Caco-2 (cell line): ENCODE measurements around the gene SDF2L1. TPM values are rescaled to one million over a fixed set of nuclear protein-coding genes. Genes with fewer than 3 reads are reported as not detected.

Experiments
- BruUV-seq: library from RNA; stranded (reverse); fragments of 400-500 nt; replicated peaks from 2 replicates; lab custom pipeline; 2021; lab: Mats Ljungman, UMichigan
- CTCF ChIA-PET: fragments of 300-600 bp; sonication (Branson Sonifier 250); formaldehyde crosslinking; loops from one replicate; lab custom pipeline; 2022; ENCODE audit warnings: antibody characterized with exemption; lab: Charles Lee
- POLR2A ChIA-PET: fragments of 300-600 bp; sonication (Branson Sonifier 250); formaldehyde crosslinking; loops from one replicate; lab custom pipeline; 2022; ENCODE audit warnings: antibody characterized with exemption; lab: Charles Lee
- DNase-seq, 2 experiments: peaks; one replicate each; pipeline versions ENCODE4 v3.0.0 to v3.0.0-alpha.2; 2020 to 2022
- H3K27me3 ChIP-seq: replicated peaks from 2 replicates; pipeline ENCODE4 v1.6.0; 2011; ENCODE audit warnings: low read length; ENCODE audit not compliant: control insufficient read depth, insufficient read depth
- H3K36me3 ChIP-seq: 2 replicates; pipeline ENCODE4 v1.5.1; 2011; ENCODE audit warnings: low read length; ENCODE audit not compliant: control insufficient read depth, insufficient read depth
- H3K4me1 ChIP-seq: fragments of 250-450 bp; sonication (Bioruptor Pico); 2 replicates; pipeline ENCODE4 v1.5.1; 2020; ENCODE audit warnings: mild to moderate bottlenecking
- H3K4me3 ChIP-seq: 2 replicates; pipeline ENCODE4 v1.5.1; 2011; ENCODE audit warnings: low read depth, mild to moderate bottlenecking, control low read depth, low read length
- H3K9me3 ChIP-seq: fragments of 250-450 bp; sonication (Bioruptor Pico); 2 replicates; pipeline ENCODE4 v1.5.1; 2020; ENCODE audit warnings: mild to moderate bottlenecking, moderate library complexity
- H3K27ac Mint-ChIP-seq: one replicate; pipeline ENCODE4 v1.8.0; 2022; ENCODE audit warnings: mixed read lengths; ENCODE audit not compliant: unreplicated experiment
- H3K27me3 Mint-ChIP-seq: one replicate; pipeline ENCODE4 v1.8.0; 2022; ENCODE audit warnings: mixed read lengths; ENCODE audit not compliant: insufficient read depth, unreplicated experiment
- H3K36me3 Mint-ChIP-seq: one replicate; pipeline ENCODE4 v1.8.0; 2022; ENCODE audit warnings: mild to moderate bottlenecking, mixed read lengths; ENCODE audit not compliant: insufficient read depth, unreplicated experiment
- H3K4me1 Mint-ChIP-seq: one replicate; pipeline ENCODE4 v1.8.0; 2022; ENCODE audit warnings: low read depth, mixed read lengths; ENCODE audit not compliant: unreplicated experiment
- H3K4me3 Mint-ChIP-seq: one replicate; pipeline ENCODE4 v1.8.0; 2022; ENCODE audit warnings: mild to moderate bottlenecking, moderate library complexity, mixed read lengths; ENCODE audit not compliant: unreplicated experiment
- H3K9me3 Mint-ChIP-seq: one replicate; pipeline ENCODE4 v1.8.0; 2022; ENCODE audit warnings: mixed read lengths; ENCODE audit not compliant: unreplicated experiment
- CTCF ChIP-seq, 2 experiments: fragments of 200-600 bp in 1 of 2; IDR thresholded peaks; 1 replicate in 1 of 2; 2 replicates in 1 of 2; pipeline versions ENCODE4 v1.5.1 to v1.8.0; 2011 to 2022; ENCODE audit warnings: antibody characterized with exemption in 1 of 2, control low read depth in 1 of 2, inconsistent platforms in 1 of 2, low read depth in 1 of 2, low read length in 1 of 2, mild to moderate bottlenecking in 1 of 2, moderate library complexity in 1 of 2; ENCODE audit not compliant: insufficient read depth in 1 of 2, severe bottlenecking in 1 of 2, unreplicated experiment in 1 of 2
- intact Hi-C: fragments of 100-400 bp; cut with micrococcal nuclease; formaldehyde crosslinking; loops from one replicate; pipeline ENCODE4 v1.10.0; 2022; ENCODE audit not compliant: unreplicated experiment
- total RNA-seq: library from RNA; stranded (reverse); gene quantifications from 2 replicates; pipeline ENCODE4 v1.2.3, GENCODE V29; 2022

The SDF2L1 gene
- total RNA-seq, 1 experiment from 2014 or later, result 48.5 TPM

GRCh38 chr22:21624120-21624879 lies 17.8 kb upstream of the SDF2L1 start:
- H3K27me3 ChIP-seq, result no peaks in the 10 kb centered on the region
- H3K36me3 ChIP-seq, result peaks cover 4% of the 10 kb centered on the region; the same call in 1 of the 2 replicates
- intact Hi-C loops, result no loop called here
- Mint-ChIP-seq H3K4me3 (no peak overlapping the region), H3K36me3 (peaks cover 94% of the 10 kb centered on the region), H3K4me1 (peaks cover 11% of the 10 kb centered on the region), H3K27ac (peak overlapping the region; percentile 72), H3K27me3 (no peaks in the 10 kb centered on the region), H3K9me3 (no peaks in the 10 kb centered on the region)
- H3K4me3 ChIP-seq, result no peak overlapping the region
- POLR2A ChIA-PET, result no interaction called here
- BruUV-seq, result no TSS peak
- CTCF ChIA-PET, result interaction anchor here (0.6 to 2.5 kb wide), 3 partner anchors 18 to 22 kb away, joined by 6 to 10 read pairs (median 6); partner anchors contain the start of gene SDF2L1
- H3K9me3 ChIP-seq, result no peaks in the 10 kb centered on the region
- peak in 1 of 2 experiments; percentile 65 for DNase-seq
- peaks cover 5% of the 10 kb centered on the region; the same call in 1 of the 2 replicates for H3K4me1 ChIP-seq
- TF ChIP-seq CTCF (IDR thresholded peaks at IDR 0.05; ENCODE audit: insufficient read depth in 1 of 2, low read depth in 1 of 2, low read length in 1 of 2, severe bottlenecking in 1 of 2, unreplicated experiment in 1 of 2), result peak; percentile 42 to 63

DNA sequence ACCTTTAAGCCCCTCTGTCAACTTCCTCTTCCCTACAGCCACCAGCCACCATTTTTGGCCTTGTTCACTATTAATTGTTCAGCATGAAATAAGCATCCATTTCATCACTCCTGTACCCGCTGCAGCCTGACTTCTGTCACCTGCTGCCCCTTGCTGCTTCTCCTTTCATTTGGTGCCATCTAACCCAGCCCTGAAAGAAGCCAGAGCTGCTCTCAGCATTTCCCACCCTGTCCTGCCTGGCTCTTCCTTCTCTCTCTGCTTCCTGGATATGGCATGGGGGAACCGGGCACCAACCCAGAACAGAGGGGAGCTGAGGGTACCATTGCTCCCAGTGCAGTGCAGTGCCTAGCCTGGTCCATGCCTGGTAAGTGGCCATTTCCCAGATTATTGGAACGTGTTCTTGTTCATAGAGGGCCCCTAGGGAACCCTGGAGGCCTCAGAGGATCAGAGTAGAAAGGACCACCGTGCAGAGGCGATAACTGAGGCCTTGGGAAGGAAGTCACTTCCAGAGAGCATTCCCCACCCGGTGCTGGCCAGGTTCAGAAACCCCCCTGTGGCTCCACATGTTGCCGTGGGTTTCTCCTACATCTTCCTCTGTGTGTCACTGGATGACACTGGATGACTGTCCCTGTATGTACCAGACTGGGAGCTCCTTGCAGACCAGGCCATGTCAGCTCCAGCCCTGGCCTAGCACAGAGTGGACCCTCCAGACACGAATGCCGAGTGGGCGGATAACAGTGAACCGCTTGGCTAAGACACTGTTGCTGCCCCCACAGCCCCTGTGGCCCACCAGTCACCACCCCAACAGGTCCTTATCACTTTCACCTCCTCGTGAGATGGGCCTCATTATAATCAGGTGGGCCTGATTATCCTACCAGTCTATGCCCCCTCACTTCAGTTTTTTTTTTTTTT lies 17.0 kb upstream of the SDF2L1 start:
- intact Hi-C loops, result no loop called here
- no peak for TF ChIP-seq CTCF (IDR thresholded peaks at IDR 0.05; ENCODE audit: insufficient read depth in 1 of 2, low read depth in 1 of 2, low read length in 1 of 2, severe bottlenecking in 1 of 2, unreplicated experiment in 1 of 2)
- H3K9me3 Mint-ChIP-seq, result no peaks in the 10 kb centered on the region
- H3K36me3 Mint-ChIP-seq, result peaks cover 92% of the 10 kb centered on the region
- H3K9me3 ChIP-seq, result no peaks in the 10 kb centered on the region
- H3K4me3 Mint-ChIP-seq, result no peak overlapping the region
- peaks cover 4% of the 10 kb centered on the region; the same call in 1 of the 2 replicates for H3K36me3 ChIP-seq
- H3K4me1 ChIP-seq, result peaks cover 5% of the 10 kb centered on the region; the same call in 1 of the 2 replicates
- CTCF ChIA-PET, result interaction anchor here (0.6 to 2.1 kb wide), 3 partner anchors 17 to 22 kb away, joined by 6 to 12 read pairs (median 6); partner anchors contain the start of gene SDF2L1
- POLR2A ChIA-PET, result interaction anchor here (0.5 kb wide), 1 partner anchor 9 kb away, joined by 3 read pairs; no protein-coding TSS in a partner anchor
- no peak overlapping the region for H3K4me3 ChIP-seq
- H3K27ac Mint-ChIP-seq, result peak overlapping the region; percentile 22
- BruUV-seq, result no TSS peak
- no peaks in the 10 kb centered on the region for H3K27me3 ChIP-seq
- DNase-seq, result no peak
- H3K27me3 Mint-ChIP-seq, result no peaks in the 10 kb centered on the region
- H3K4me1 Mint-ChIP-seq, result peaks cover 11% of the 10 kb centered on the region
